ACHN (cell line): Measurements from ENCODE around the gene MMP24.
"Not testable (repeated sequence)": the region's sequence is repeated elsewhere in the genome, so short reads cannot be mapped to it uniquely, and the experiment has no call there.

ENCODE experiments used
- DNase-seq: peaks from one replicate; pipeline ENCODE4 v3.0.0-alpha.2; 2015
- in situ Hi-C: cut with HindIII; loops from 2 replicates; pipeline ENCODE4 v1.10.0; 2017; ENCODE audit warnings: low sequenced_read_pairs, low pct_ligation_motif_present, low pct_unique_long_range_greater_than_20kb

Gene MMP24

DNA sequence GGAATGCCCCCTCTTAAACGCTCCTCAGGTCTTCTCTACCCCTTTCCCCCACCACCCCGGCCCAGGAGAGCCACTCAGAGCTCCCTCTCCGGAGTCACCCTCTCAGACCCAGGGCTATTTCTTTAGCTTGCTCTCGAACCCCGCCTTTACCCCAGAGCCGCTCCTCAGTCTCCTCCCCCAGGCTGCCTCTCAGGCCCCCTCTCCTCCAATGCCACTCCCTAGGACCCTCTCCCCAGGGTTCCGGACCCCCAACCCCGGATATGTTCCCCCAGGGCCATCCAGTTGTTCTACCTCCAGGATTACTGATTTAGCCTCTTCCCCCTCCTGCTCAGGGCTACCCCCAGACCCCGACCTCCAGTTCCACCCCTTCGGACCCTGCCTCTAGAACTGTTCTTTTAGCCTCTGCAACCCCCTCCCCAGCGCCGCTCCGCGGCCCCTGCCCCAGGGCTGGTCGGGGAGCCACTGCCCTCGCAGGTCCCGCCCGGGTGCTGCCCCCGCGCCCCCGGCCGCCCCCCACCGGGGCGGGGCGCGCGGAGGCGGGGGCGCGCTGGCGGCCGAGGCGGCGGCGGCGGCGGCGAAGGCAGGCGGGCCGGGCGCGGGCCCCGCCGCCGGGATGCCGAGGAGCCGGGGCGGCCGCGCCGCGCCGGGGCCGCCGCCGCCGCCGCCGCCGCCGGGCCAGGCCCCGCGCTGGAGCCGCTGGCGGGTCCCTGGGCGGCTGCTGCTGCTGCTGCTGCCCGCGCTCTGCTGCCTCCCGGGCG is at the start of gene MMP24:
Gene MMP24, plus strand, starts transcription at position 565 of the 758 bp plus-strand sequence. Its CDS starts 49 bp downstream, at position 614.
- in situ Hi-C loops = no loop called here

DNA sequence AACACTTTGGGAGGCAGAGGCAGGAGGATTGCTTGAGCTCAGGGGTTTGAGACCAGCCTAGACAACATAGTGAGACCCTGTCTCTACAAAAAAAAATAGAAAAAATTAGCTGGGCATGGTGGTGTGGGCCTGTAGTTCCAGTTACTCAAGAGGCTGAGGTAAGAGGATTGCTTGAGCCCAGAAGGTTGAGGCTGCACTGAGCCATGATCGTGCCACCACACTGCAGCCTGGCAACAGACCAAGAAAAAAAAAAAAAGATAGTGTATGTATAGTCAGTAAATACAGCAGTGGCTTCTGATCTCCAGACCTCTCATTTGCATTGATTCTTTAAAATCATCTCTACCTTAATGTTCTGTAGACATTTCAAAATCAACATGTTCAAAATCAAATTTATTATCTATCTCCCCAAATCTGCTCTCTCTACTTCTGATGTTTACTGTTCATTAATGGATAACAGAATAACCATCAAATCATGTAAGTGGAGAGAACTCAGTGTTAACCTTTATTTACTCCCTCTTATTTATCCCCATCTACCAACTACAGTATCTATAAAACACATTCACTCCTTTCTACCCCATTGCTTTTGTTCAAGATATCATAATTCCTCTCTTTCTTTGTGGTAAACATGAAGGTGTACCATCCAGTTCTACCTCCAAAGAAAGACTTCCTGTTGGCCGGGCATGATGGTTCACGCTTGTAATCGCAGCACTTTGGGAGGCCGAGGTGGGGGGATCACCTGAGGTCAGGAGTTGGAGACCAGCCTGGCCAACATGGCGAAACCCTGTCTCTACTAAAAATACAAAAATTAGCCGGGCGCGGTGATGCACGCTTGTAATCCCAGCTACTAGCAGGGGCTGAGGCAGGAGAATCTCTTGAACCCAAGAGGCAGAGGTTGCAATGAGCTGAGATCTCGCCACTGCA is 46.9 kb upstream of the MMP24 start:
- no peak for DNase-seq
- in situ Hi-C loops = no loop called here

More for the DNA sequence above, at the start of gene MMP24:
- no peak for DNase-seq

DNA sequence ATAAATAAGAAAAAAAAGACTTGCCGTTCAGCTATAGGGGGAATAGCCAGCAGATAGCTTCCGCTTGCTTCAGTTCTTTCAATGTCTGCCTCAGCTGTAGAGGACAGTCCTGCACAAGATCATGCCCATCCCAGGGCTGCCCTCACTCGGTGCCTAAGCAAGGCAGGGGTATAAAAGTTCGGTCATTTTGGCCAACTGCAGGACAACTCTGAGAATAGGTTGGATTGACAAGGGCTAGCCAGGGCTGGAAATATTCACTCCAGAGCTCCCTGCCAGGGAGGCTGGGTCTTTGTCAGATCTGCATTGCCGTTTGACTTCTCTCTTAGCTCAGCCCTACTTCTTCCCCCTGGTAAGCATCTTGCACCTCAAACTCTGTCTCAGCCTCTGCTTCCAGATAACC is 46.2 kb upstream of the MMP24 start:
- DNase-seq = no peak
- in situ Hi-C loops = no loop called here

DNA sequence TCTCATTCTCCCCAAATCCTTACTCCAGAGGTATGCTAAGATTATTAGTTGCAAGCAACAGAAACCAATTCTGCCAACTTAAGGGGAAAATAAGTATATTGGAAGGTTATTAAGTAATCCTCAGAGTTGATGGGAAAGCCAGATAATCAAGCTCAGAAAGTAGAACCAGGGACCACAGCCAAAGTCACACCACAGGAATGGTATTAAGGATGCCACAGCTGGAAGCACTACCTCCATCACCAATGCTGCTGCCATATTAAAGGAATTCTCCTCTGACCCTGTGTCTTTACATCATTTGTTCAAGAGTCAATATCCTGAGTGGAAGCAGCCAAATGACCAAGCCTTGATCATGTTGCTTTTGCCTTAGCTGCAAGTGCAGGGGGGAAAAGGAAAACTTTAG is 44.8 kb upstream of the MMP24 start:
- no peak for DNase-seq
- in situ Hi-C loops = no loop called here

DNA sequence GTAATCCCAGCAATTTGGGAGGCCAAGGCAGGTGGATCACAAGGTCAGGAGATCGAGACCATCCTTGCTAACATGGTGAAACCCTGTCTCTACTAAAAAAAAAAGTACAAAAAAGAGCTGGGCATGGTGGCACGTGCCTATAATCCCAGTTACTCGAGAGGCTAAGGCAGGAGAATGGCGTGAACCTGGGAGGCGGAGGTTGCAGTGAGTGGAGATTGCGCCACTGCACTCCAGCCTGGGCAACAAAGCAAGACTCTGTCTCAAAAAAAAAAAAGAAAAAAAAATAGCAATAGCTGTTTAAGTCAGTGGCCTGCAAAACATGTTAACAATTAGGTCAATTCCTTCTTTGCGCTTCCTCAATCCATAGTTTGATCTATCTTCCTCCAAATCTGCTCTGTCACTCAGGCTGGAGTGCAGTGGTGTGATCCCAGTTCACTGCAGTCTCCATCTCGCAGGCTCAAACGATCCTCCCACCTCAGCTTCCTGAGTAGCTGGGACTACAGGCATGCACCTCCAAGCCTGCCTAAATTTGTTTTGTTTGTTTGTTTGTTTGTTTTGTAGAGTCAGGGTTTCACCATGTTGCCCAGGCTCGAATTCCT is 39.7 kb upstream of the MMP24 start:
- DNase-seq, in situ Hi-C loops: not testable (repeated sequence)

DNA sequence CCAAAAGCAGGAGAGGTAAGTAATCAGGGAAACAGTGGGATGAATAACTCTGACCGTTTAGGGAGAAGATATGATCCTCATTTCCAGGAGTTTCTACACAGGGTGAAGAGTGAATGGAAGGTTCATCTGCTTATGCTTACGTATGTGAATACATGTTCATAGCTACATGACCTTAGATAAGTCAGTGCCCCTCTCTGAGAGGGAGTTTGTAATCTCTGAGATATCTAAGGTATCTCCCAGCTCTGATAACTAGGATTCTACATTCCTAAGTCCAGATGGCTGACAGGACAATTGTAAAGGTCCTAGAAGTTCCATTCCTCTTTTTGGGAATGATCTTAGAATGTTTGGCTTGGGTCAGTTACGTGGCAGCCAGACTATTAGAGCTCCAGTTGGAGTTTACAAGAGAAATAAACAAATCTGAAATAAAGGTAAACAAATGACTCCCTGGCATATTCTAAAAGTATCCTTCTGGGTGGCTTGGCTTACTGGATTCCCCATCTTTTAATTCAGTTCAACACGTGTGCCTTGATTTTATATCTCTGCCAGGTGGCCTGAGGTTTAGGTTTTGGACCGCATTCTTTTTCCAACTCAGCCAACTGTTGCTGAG is 38.8 kb upstream of the MMP24 start:
- in situ Hi-C loops = no loop called here
- DNase-seq = no peak

DNA sequence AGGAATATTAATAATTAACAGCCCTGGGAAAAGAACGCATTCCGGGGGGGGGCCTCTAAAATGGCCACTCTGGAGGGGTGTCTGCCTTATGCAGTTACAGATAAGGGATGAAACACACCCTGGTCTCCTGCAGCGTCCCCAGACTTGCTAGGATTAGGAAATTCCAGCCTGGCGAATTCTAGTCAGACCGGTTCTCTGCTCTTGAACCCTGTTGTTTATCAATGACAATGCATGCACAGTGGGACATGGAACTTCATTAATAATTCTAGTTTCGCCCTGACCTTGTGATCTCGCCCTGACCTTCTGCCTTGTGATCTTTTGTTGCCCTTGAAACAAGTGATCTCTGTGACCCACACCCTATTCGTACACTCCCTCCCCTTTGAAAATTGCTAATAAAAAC is 37.3 kb upstream of the MMP24 start:
- in situ Hi-C loops, DNase-seq: not testable (repeated sequence)

DNA sequence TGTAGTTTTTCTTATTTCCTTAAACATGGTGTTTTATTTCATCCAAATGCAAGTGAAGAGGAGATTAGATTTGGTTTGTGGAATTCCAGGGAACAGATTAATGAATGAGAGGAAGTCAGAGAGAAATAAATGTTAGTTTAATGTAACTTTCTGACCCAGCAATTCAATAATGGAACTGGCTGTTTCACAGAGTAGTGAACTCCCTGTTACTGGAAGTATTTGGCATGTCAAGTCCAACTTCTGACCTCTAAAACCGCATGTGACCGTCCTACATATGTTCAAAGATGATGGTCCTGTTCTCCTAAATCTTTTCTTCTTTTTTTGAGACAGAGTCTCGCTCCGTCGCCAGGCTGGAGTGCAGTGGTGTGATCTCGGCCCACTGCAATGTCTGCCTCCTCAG is 35.9 kb upstream of the MMP24 start:
- in situ Hi-C loops = no loop called here

DNA sequence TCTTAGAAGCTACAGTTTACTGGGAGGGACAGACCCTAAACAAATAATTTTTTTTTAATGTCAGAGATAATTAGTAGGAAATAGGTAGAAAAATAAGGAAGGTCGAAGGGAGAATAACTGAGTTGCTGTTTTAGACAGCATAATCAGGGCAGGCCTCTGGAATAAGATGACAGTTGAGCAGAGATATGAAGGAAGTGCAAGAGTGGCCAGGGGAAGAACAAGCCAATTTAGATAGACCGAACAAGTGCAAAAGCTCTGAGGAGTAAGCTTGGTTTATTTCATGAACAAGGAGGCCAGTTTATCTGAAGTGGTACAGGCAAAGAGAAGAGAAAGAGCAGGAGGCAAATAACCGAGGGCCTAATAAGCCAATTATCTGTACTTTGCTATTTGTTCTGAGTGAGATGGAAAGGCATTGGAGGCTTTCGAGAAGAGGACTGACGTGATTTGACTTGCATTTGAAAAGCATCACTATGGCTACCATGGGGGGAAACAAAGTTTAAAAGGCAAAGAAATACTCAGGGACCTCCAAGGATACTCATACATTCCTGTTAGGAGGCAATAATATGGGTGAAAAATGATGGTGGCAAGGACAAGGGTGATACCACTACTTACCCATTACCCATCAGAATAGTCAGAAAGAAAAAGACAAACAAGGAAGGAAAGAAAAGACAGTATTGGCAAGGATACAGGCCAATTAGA is 34.9 kb upstream of the MMP24 start:
- DNase-seq = no peak
- in situ Hi-C loops = no loop called here

More for the DNA sequence above, 35.9 kb upstream of the MMP24 start:
- DNase-seq = no peak

DNA sequence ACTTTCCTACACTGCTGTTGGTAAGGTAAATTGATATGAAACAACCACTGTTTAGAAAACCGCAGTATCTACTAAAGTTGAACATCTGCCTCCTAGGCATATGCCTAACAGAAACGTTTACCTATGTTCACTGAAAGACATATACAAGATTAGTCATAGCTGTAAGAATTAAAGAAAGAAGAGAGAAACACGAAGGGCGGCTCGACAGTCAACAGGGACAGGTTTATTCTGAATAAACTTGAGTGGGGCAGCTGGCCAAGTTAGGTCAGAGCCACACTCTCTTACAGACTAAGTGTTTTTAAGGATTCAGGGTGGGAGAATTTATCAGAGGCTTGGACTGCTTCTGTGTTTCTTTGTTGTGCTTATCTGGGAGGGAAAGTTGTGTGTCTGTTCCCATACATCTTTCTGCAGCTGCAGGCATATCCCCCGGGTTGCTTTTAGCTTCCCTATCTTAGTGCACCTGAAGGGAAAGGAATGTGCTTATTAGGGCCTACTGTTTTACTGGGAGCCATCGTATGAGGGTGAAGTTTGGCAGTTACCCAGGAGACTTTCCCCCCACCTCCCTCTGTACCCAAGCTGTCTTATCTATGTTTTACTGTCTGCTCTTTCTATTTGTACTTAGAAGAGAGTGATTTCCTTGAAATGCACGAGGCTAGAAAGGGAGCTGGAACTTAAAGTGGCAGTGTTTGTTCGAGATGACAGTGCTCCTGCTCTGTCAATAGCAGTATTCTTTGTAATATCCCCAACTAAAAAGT is 34.2 kb upstream of the MMP24 start:
- in situ Hi-C loops = no loop called here
- DNase-seq = no peak

DNA sequence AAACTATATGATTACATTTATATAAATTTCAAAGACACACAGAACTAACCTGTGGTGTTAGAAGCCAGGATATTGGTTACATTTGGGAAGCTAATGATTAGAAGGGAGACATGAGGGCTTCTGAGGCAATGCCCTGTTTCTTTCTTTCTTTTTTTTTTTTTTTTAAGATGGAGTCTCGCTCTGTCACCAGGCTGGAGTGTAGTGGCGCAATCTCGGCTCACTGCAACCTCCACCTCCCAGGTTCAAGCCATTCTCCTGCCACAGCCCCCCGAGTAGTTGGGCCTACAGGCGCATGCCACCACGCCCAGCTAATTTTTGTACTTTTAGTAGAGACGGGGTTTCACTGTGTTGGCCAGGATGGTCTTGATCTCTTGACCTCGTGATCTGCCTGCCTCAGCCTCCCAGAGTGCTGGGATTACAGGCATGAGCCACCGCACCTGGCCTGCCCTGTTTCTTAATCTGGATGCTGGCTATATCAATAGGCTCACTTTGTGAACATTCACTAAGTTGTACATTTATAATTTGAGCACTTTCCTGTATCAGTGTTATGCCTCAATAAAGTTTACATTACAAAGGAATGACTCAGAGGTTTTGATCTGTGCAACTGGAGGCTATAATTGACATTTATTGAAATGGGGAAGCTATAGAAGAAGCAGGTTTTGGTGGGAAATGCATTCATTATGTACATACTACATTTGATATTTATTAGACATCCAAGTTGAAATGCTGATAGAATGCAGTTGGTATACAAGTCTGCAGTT is 33.3 kb upstream of the MMP24 start:
- in situ Hi-C loops, DNase-seq: not testable (repeated sequence)

DNA sequence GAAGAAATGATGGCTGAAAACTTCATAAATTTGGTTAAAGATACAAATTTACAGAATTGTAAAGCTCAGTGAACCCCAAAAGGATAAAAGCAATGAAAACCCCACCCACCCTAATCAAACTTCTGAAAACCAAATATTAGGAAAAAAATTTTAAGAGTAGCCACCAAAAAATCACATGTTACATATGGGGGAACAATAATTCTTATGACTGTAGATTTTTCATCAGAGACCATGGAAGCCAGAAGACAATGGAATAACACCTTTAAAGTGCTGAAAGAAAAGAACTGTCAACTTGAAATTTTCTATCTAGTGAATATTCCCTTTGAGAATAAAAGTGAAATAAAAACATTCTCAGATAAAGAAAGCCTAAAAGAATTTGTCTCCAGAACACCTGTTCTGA is 30.2 kb upstream of the MMP24 start:
- in situ Hi-C loops = no loop called here
- no peak for DNase-seq

DNA sequence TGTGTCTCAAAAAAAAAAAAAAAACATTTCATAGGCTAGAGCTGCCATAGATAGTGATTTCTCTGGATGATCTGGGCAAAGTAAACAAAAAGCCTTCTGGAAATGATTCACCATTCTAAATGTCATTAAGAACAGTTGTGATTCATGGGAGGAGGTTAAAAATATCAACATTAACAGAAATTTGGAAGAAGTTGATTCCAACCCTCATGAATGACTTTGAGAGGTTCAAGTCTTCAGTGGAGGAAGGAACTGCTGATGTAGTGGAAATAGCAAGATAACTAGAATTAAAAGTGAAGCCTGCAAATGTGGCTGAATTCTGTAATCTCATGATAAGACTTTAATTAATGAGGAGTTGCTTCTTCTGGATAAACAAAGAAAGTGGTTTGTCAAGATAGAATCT is 26.8 kb upstream of the MMP24 start:
- no peak for DNase-seq
- in situ Hi-C loops = no loop called here

DNA sequence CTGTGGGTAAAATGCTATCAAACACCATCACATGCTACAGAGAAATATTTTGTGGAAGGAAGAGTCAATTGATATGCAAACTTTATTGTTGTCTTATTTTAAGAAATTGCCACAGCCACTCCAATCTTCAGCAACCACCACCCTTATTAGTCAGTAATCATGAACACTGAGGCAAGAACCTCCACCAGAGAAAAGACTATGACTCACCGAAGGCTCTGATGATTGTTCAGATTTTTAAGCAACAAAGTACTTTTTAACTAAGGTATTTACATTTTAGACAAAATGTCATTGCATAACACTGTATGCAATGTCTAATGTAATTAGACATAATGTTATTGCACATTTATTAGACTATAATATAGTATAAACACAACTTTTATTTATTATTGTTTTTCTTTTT is 26.2 kb upstream of the MMP24 start:
- in situ Hi-C loops = no loop called here
- DNase-seq = peak; percentile 5

DNA sequence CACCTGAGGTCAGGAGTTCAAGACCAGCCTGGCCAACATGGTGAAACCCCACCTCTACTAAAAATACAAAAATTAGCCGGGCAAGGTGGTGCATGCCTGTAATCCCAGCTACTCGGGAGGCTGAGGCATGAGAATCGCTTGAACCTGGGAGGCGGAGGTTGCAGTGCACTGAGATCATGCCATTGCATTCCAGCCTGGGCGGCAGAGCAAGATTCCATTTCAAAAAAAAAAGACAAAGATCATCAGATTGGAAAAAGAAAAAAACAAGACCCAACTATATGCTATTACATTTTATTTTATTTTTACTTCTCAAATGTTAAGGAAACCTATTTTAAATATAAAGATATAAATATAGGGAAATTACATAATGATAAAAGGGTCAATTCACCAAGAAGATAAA is 25.0 kb upstream of the MMP24 start:
- DNase-seq, in situ Hi-C loops: not testable (repeated sequence)

DNA sequence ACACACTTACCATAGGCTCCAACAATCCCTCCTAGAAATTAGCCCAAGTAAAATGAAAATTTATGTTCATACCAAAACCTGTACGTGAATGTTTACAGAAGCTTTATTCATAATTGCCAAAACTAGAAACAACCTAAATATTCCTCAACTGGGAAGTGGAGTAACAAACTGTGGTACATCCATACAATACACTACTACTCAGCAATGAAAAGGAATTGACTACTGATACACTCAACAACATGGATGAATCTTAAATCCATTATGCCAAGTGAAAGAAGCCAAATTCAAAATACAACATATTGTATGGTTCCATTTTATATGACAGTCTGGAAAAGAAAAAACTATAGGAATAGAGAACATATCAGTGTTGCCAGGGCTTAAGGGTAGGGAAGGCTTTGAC is 19.7 kb upstream of the MMP24 start:
- in situ Hi-C loops = no loop called here
- no peak for DNase-seq
